Amygdala (tissue), 56 donors: ENCODE data around the gene ZNF687.

Experiments used
- DNase-seq, 56 donors: peaks; one replicate each; lab custom pipeline; 2025; lab: John Stamatoyannopoulos, UW

ZNF687 gene

DNA sequence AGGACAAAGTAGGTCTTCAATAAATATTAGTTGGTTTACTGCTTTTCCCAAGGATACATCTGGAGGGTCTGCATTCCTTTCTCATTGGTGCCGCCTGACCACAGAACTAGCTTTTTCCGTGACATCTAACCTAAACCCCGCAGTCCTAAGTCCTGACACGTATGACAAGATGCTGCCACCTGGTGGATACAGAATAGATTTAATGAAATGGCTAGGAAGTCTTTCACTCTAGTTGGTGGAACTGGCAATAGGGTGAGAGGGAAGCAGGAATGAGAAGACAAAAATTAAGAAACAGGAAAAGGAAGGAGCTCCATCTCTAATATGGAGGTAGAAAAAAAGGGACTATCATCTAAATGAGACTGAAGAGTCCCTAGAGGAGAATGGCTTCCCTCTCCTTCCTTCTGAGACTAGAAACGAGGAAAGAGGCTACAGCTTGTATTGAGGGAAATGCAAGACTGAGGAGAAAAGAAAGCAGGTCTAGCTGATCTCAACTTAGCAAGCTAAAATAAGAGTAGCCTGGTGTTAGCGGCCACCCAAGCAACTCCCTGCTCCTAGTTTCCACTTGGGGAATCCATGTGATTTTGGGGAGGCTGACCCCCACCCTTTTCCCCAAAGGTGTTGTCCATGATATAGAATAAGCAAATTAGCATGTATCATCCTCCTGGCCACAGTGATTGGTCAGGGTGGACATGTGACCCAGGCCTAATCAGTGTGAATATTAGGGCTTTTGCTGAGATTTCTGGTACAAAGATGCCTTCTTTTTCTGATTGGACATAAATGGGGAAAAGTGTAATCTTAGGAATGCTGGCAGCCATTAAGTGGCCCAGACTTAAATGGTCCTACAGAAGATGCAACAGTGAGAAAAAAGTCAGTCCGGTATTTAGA is 59.0 kb downstream of the ZNF687 start:
- peak in 35 of 56 donors; percentile 1 to 74 (median 29) for DNase-seq
